HEK293 (cell line): ENCODE data around the gene SYNC.
A peak's percentile ranks its signal among the peaks of the same experiment; 100 is the strongest.

Experiments used
- ATF2 ChIP-seq: fragments of 450-650 bp; formaldehyde crosslinking; IDR thresholded peaks from 2 replicates; pipeline ENCODE4 v1.5.1; 2016; ENCODE audit warnings: missing biosample characterization, missing genetic modification characterization, low read depth
- GLIS1 ChIP-seq: fragments of 450-650 bp; formaldehyde crosslinking; IDR thresholded peaks from 2 replicates; pipeline ENCODE4 v1.5.1; 2016; ENCODE audit warnings: missing biosample characterization, missing genetic modification characterization
- KLF9 ChIP-seq: fragments of 450-650 bp; formaldehyde crosslinking; IDR thresholded peaks from 2 replicates; pipeline ENCODE4 v1.5.1; 2016; ENCODE audit warnings: missing biosample characterization, missing genetic modification characterization, low read depth
- MYNN ChIP-seq: fragments of 450-650 bp; formaldehyde crosslinking; IDR thresholded peaks from 2 replicates; pipeline ENCODE4 v1.5.1; 2016; ENCODE audit warnings: missing biosample characterization, missing genetic modification characterization, borderline replicate concordance
- OSR2 ChIP-seq: fragments of 450-650 bp; formaldehyde crosslinking; IDR thresholded peaks from 2 replicates; pipeline ENCODE4 v1.5.1; 2016; ENCODE audit warnings: missing biosample characterization, missing genetic modification characterization
- SP7 ChIP-seq: fragments of 450-650 bp; formaldehyde crosslinking; IDR thresholded peaks from 2 replicates; pipeline ENCODE4 v1.5.1; 2016; ENCODE audit warnings: missing biosample characterization, missing genetic modification characterization
- ZBTB1 ChIP-seq: fragments of 450-650 bp; formaldehyde crosslinking; IDR thresholded peaks from 2 replicates; pipeline ENCODE4 v1.5.1; 2016; ENCODE audit warnings: missing biosample characterization, missing genetic modification characterization
- ZBTB17 ChIP-seq: fragments of 450-650 bp; formaldehyde crosslinking; IDR thresholded peaks from 2 replicates; pipeline ENCODE4 v1.5.1; 2016; ENCODE audit warnings: missing biosample characterization, missing genetic modification characterization
- ZFP3 ChIP-seq: fragments of 450-650 bp; formaldehyde crosslinking; IDR thresholded peaks from 2 replicates; pipeline ENCODE4 v1.5.1; 2016; ENCODE audit warnings: low read depth, missing biosample characterization, missing genetic modification characterization
- ZNF155 ChIP-seq: fragments of 450-650 bp; formaldehyde crosslinking; IDR thresholded peaks from 2 replicates; pipeline ENCODE4 v1.5.1; 2016; ENCODE audit warnings: missing biosample characterization, missing genetic modification characterization
- ZNF16 ChIP-seq: fragments of 450-650 bp; formaldehyde crosslinking; IDR thresholded peaks from 2 replicates; pipeline ENCODE4 v1.5.1; 2016; ENCODE audit warnings: low read depth, missing biosample characterization, missing genetic modification characterization
- ZNF184 ChIP-seq: fragments of 450-650 bp; IDR thresholded peaks from 2 replicates; pipeline ENCODE4 v1.5.1; 2018; ENCODE audit warnings: missing biosample characterization, mild to moderate bottlenecking, missing genetic modification characterization
- ZNF311 ChIP-seq: fragments of 450-650 bp; formaldehyde crosslinking; IDR thresholded peaks from 2 replicates; pipeline ENCODE4 v1.5.1; 2017; ENCODE audit warnings: missing biosample characterization, missing genetic modification characterization, borderline replicate concordance
- ZNF366 ChIP-seq: fragments of 450-650 bp; formaldehyde crosslinking; conservative IDR thresholded peaks from 2 replicates; pipeline ENCODE4 v1.5.1; 2016; ENCODE audit warnings: missing biosample characterization, missing genetic modification characterization
- ZNF391 ChIP-seq: fragments of 450-650 bp; formaldehyde crosslinking; IDR thresholded peaks from 2 replicates; pipeline ENCODE4 v1.5.1; 2016; ENCODE audit warnings: low read depth, missing biosample characterization, missing genetic modification characterization, borderline replicate concordance
- ZNF394 ChIP-seq: fragments of 450-650 bp; formaldehyde crosslinking; IDR thresholded peaks from 2 replicates; pipeline ENCODE4 v1.5.1; 2016; ENCODE audit warnings: missing biosample characterization, missing genetic modification characterization, mild to moderate bottlenecking, moderate library complexity, borderline replicate concordance
- ZNF404 ChIP-seq: fragments of 450-650 bp; formaldehyde crosslinking; IDR thresholded peaks from 2 replicates; pipeline ENCODE4 v1.5.1; 2017; ENCODE audit warnings: missing biosample characterization, missing genetic modification characterization
- ZNF423 ChIP-seq: fragments of 450-650 bp; formaldehyde crosslinking; IDR thresholded peaks from 2 replicates; pipeline ENCODE4 v1.5.1; 2016; ENCODE audit warnings: missing biosample characterization, missing genetic modification characterization
- ZNF600 ChIP-seq: fragments of 450-650 bp; formaldehyde crosslinking; IDR thresholded peaks from 2 replicates; pipeline ENCODE4 v1.5.1; 2016; ENCODE audit warnings: missing biosample characterization, missing genetic modification characterization
- ZNF660 ChIP-seq: fragments of 450-650 bp; IDR thresholded peaks from 2 replicates; pipeline ENCODE4 v1.5.1; 2018; ENCODE audit warnings: missing biosample characterization, mild to moderate bottlenecking, missing genetic modification characterization
- ZNF837 ChIP-seq: fragments of 450-650 bp; formaldehyde crosslinking; IDR thresholded peaks from 2 replicates; pipeline ENCODE4 v1.5.1; 2016; ENCODE audit warnings: missing biosample characterization, missing genetic modification characterization
- ZSCAN23 ChIP-seq: fragments of 450-650 bp; formaldehyde crosslinking; IDR thresholded peaks from 2 replicates; pipeline ENCODE4 v1.5.1; 2016; ENCODE audit warnings: missing biosample characterization, missing genetic modification characterization
- TF ChIP-seq, protein P1 (sequence below): fragments of 450-650 bp; formaldehyde crosslinking; IDR thresholded peaks from 2 replicates; pipeline ENCODE4 v1.5.1; 2016; ENCODE audit warnings: missing biosample characterization, missing genetic modification characterization
- TF ChIP-seq, protein P2 (sequence below): IDR thresholded peaks from 2 replicates; pipeline ENCODE4 v1.6.1; 2011; ENCODE audit warnings: mild to moderate bottlenecking, low read depth, low read length, borderline replicate concordance
- TF ChIP-seq, protein P3 (sequence below): fragments of 450-650 bp; formaldehyde crosslinking; IDR thresholded peaks from 2 replicates; pipeline ENCODE4 v1.5.1; 2016; ENCODE audit warnings: missing biosample characterization, missing genetic modification characterization
- TF ChIP-seq, protein P4 (sequence below): fragments of 450-650 bp; formaldehyde crosslinking; IDR thresholded peaks from 2 replicates; pipeline ENCODE4 v1.5.1; 2016; ENCODE audit warnings: missing biosample characterization, missing genetic modification characterization
- TF ChIP-seq, protein P5 (sequence below): fragments of 450-650 bp; formaldehyde crosslinking; IDR thresholded peaks from 2 replicates; pipeline ENCODE4 v1.5.1; 2016; ENCODE audit warnings: missing biosample characterization, missing genetic modification characterization

The SYNC gene

GRCh38 chr1:32724678-32725614 is 22.4 kb upstream of the SYNC start (continued):
- TF ChIP-seq ZNF423 (tag by site-specific recombination) (no peak), ZNF391 (no peak), ZNF394 (tag by site-specific recombination) (no peak), ZNF155 (tag by site-specific recombination) (no peak), MYNN (tag by site-specific recombination) (no peak), ZFP3 (tag by site-specific recombination) (no peak), ZNF660 (tag by site-specific recombination) (no peak), SP7 (tag by site-specific recombination) (peak; percentile 75), GLIS1 (peak; percentile 56), ZNF184 (tag by site-specific recombination) (0 out of 2 replicates have a peak, but pooled peaks have one; percentile 20), OSR2 (tag by site-specific recombination) (no peak), ZNF600 (tag by site-specific recombination) (peak; percentile 71), ZNF311 (tag by site-specific recombination) (no peak), KLF9 (tag by site-specific recombination) (no peak), ZNF16 (tag by site-specific recombination) (no peak), ZNF366 (peak; percentile 47; the same call in 1 of the 2 replicates), ZBTB1 (tag by site-specific recombination) (no peak), ZNF837 (no peak), ZBTB17 (tag by site-specific recombination) (no peak), ZSCAN23 (no peak), ZNF404 (tag by site-specific recombination) (no peak), ATF2 (tag by site-specific recombination) (no peak)
- TF ChIP-seq, protein P1, sequence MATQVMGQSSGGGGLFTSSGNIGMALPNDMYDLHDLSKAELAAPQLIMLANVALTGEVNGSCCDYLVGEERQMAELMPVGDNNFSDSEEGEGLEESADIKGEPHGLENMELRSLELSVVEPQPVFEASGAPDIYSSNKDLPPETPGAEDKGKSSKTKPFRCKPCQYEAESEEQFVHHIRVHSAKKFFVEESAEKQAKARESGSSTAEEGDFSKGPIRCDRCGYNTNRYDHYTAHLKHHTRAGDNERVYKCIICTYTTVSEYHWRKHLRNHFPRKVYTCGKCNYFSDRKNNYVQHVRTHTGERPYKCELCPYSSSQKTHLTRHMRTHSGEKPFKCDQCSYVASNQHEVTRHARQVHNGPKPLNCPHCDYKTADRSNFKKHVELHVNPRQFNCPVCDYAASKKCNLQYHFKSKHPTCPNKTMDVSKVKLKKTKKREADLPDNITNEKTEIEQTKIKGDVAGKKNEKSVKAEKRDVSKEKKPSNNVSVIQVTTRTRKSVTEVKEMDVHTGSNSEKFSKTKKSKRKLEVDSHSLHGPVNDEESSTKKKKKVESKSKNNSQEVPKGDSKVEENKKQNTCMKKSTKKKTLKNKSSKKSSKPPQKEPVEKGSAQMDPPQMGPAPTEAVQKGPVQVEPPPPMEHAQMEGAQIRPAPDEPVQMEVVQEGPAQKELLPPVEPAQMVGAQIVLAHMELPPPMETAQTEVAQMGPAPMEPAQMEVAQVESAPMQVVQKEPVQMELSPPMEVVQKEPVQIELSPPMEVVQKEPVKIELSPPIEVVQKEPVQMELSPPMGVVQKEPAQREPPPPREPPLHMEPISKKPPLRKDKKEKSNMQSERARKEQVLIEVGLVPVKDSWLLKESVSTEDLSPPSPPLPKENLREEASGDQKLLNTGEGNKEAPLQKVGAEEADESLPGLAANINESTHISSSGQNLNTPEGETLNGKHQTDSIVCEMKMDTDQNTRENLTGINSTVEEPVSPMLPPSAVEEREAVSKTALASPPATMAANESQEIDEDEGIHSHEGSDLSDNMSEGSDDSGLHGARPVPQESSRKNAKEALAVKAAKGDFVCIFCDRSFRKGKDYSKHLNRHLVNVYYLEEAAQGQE = no peak
- TF ChIP-seq, protein P2, sequence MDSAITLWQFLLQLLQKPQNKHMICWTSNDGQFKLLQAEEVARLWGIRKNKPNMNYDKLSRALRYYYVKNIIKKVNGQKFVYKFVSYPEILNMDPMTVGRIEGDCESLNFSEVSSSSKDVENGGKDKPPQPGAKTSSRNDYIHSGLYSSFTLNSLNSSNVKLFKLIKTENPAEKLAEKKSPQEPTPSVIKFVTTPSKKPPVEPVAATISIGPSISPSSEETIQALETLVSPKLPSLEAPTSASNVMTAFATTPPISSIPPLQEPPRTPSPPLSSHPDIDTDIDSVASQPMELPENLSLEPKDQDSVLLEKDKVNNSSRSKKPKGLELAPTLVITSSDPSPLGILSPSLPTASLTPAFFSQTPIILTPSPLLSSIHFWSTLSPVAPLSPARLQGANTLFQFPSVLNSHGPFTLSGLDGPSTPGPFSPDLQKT = no peak
- TF ChIP-seq, protein P3, sequence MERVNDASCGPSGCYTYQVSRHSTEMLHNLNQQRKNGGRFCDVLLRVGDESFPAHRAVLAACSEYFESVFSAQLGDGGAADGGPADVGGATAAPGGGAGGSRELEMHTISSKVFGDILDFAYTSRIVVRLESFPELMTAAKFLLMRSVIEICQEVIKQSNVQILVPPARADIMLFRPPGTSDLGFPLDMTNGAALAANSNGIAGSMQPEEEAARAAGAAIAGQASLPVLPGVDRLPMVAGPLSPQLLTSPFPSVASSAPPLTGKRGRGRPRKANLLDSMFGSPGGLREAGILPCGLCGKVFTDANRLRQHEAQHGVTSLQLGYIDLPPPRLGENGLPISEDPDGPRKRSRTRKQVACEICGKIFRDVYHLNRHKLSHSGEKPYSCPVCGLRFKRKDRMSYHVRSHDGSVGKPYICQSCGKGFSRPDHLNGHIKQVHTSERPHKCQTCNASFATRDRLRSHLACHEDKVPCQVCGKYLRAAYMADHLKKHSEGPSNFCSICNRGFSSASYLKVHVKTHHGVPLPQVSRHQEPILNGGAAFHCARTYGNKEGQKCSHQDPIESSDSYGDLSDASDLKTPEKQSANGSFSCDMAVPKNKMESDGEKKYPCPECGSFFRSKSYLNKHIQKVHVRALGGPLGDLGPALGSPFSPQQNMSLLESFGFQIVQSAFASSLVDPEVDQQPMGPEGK = no peak
- TF ChIP-seq, protein P4, sequence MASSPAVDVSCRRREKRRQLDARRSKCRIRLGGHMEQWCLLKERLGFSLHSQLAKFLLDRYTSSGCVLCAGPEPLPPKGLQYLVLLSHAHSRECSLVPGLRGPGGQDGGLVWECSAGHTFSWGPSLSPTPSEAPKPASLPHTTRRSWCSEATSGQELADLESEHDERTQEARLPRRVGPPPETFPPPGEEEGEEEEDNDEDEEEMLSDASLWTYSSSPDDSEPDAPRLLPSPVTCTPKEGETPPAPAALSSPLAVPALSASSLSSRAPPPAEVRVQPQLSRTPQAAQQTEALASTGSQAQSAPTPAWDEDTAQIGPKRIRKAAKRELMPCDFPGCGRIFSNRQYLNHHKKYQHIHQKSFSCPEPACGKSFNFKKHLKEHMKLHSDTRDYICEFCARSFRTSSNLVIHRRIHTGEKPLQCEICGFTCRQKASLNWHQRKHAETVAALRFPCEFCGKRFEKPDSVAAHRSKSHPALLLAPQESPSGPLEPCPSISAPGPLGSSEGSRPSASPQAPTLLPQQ = no peak
- TF ChIP-seq, protein P5, sequence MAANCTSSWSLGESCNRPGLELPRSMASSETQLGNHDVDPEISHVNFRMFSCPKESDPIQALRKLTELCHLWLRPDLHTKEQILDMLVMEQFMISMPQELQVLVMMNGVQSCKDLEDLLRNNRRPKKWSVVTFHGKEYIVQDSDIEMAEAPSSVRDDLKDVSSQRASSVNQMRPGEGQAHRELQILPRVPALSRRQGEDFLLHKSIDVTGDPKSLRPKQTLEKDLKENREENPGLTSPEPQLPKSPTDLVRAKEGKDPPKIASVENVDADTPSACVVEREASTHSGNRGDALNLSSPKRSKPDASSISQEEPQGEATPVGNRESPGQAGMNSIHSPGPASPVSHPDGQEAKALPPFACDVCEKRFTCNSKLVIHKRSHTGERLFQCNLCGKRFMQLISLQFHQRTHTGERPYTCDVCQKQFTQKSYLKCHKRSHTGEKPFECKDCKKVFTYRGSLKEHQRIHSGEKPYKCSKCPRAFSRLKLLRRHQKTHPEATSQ (tag by site-specific recombination) = no peak
